HG03575 (cell line): Measurements from ENCODE around the gene NCOR2.
A peak's percentile ranks its signal among the peaks of the same experiment; 100 is the strongest.

Experiments used
- ATAC-seq: cut with Tn5 transposase; IDR thresholded peaks from one replicate; pipeline ENCODE4 v1.9.1; 2021; ENCODE audit not compliant: unreplicated experiment, insufficient number of reproducible peaks, low FRiP score; ENCODE audit errors: extremely low read depth

The NCOR2 gene

DNA sequence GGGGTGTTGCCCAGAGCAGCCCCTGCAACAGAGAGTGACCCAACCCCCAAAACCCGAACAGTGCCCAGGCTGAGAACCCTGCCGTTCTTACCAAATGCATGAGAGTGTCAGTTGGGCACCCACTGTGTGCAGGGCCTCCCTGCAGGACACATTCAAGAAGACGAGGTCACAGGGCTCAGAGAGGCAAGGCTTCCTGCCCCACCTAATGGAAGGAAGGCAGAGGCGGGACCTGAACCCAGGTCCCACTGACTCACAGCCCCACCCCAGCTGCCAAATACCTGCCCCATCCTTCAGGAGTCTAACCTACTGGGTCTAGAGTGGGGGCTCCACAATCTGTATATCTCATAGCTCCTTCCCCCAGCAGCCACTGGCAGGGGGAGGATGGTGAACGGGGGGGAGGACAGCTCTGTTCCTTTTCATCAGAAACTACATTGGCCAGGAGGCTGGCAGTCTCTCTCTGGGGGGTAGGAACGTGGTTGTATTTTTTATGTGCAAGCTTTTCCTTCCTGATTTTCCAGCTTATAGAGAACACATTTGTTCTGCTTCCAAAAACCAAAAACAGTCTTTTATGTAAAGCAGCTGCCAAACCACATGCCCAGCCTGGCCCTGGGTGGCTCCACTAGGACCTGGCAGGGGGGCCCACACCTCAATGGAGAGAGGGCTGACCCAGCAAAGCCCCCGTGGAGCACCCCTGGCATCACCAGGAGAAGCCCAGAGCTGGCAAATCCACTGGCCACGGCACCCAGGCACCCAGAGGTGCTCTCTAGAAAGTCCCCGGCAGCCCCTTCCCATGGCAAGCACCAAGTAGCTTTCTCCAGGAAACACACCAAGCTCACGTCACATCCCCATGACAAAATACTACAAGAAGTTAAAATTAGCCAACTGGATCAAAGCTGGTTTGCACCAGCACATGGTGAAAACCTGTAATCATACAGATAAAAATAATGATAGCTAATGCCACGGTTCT, 17.0 kb downstream of the NCOR2 start:
- ATAC-seq: no peak

GRCh38 chr12:124549629-124550028, 17.8 kb downstream of the NCOR2 start:
- no peak for ATAC-seq

GRCh38 chr12:124548854-124549378, 18.5 kb downstream of the NCOR2 start:
- no peak for ATAC-seq

DNA sequence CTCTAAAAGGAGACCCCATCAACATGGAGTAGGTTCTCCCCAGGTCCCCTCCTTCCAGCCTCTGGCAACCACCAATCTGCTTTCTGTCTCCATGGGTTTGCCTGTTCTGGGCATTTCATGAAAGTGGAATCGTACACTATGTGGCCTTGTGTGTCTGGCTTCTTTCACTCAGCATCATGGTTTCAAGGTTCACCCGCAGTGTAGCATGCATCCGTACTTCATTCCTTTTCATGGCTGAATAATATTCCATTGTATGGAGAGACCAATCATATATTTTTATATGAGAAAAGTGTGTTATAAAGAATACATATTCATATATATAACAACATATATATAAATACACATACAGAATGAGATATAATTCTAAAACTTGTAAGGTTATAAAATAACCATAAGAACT, 19.8 kb downstream of the NCOR2 start:
- ATAC-seq: no peak

DNA sequence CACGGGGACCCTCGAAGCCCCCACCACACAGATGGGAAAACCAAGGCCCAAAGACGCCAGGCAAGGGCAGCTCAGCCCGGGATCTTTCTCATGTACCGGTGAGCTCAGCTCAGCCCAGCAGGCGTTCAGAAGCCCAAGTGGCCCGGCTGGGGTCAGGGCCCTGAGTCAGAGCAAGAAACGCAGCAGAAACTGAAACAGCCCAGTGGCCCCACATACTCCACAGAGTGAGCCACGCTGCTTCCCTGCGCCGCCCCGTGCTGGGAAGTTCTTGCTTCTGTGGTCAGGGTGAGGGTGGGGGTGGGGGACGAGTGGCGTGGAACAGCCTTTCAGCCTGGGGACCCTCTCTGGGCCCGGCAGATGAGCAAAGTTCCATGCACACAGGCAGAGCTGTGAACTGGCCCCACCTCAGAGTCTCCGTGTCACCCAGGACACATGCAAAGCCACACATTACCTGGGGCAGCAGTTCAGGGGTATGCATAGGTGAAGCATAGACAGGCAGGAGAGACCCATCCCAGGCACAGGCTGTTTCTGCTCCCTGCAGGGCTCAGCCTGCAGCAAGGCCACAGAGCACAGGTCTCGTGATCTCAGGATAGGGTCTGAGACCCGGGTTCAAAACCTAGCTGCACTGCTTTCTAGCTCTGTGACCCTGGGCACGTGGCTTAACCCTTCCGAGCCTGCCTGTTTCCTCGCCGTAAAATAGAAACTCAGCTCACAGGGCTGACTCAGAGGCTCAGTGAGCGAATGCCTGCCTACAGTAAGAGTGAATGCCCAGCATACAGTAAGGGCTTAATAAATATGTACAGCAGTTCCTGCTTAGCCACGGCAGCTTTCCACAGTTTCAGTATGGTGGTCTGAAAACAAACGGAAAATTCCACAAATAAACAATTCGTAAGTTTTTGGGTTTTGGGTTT, 21.6 kb downstream of the NCOR2 start:
- ATAC-seq: peak; percentile 63

DNA sequence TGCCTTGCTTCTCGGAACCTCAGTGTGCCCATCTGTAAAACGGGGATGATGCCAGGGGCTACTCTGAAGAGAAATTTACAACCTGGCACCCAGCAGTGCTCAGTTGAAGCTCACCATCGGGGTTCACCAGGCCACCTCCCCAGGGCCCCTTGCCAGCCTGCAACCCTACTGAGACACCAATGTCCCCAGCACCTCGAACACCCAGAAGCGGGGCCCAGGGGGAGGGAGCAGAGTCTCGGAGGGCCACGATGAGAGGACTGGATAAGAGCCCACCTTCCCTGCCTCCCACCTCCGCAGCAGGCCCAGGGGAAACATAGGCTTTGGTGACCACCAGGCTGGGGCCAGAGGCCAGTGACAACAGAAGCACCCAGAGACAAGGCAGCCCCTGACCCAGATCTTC, 22.4 kb downstream of the NCOR2 start:
- no peak for ATAC-seq

- ATAC-seq: no peak
Measured at GRCh38 chr12:124544311-124544970, 23.0 kb downstream of the NCOR2 start.

DNA sequence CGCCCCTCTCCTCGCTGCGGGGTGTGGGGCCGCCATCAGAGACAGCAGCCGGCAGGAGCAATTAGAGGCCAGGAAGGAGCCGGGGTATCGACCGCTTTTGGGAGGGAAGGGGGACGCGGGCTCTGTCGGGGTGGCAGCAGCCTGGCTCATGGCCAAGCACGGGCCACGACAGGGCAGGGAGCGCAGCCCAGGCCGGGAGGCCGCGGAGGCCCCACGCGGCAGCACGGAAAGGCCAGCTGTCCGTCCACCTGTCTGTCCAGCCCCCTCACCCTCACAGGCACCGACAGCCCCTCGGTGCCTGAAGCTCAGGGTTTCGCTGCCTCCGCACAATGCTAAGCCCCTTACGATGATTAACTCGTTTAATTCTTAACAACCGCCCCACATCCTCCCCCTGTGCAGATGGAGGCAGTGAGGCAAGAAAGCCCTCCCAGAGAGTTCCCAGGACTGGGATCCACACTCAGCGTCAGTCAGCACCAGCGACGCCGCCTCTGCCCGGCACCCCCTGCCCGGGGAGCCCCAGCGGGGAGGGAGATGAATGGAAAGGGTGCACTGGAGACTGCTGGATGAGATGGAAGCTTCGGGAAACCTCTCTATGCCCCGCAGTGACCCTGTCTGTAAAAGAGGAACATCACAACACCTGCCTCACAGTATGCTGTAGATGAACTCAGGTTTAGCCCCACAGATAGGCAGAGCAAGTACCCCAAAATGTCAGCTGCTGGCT, 23.7 kb downstream of the NCOR2 start:
- ATAC-seq: no peak

GRCh38 chr12:124543052-124543589, 24.3 kb downstream of the NCOR2 start:
- no peak for ATAC-seq

GRCh38 chr12:124542021-124542949, 25.1 kb downstream of the NCOR2 start:
- ATAC-seq: no peak

GRCh38 chr12:124541322-124541721, 26.1 kb downstream of the NCOR2 start:
- no peak for ATAC-seq

DNA sequence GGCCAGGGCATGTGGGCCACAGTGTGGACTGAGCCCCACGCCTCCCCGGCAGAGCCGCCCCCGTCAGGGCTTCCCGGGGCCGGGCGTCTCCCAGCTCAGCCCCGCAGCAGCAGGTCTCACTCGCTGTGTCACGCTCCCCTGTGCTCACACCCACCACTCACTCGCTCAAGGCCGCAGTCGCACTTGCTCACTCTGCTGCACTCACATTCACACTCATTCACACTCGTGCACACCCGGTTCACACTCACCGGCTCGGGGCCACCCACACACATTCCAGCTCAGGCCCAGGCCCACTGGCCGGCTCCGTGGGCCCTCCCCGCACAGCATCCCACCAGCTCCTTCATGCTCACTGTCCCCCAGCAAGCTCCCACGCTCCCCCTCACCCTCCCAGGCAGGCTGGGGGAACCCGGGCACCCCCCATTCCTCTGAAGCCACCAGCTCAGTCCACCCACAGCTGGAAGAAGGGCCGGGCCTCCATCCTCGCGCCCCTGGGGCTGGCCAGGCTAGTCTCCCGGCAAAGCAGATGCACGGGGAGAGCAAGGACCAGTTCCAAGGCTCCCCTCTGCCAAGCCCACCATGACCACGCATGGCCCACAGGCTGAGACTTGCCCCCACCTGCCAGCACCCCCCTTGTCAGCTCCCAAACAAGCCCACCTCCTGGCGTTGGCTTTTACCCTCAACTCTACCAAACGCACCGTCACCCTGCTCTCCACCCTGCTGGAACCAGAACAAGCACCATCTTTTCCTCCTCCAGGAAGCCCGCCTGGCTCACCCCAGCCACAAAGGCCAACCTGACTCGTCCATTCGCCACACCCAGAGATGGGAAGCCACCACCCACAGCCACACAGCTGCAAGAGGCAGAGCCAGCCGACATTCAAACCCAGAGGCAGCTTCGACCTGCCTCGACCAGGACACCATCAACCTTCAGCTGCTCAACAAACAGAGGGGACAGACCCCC, 28.0 kb downstream of the NCOR2 start:
- no peak for ATAC-seq

DNA sequence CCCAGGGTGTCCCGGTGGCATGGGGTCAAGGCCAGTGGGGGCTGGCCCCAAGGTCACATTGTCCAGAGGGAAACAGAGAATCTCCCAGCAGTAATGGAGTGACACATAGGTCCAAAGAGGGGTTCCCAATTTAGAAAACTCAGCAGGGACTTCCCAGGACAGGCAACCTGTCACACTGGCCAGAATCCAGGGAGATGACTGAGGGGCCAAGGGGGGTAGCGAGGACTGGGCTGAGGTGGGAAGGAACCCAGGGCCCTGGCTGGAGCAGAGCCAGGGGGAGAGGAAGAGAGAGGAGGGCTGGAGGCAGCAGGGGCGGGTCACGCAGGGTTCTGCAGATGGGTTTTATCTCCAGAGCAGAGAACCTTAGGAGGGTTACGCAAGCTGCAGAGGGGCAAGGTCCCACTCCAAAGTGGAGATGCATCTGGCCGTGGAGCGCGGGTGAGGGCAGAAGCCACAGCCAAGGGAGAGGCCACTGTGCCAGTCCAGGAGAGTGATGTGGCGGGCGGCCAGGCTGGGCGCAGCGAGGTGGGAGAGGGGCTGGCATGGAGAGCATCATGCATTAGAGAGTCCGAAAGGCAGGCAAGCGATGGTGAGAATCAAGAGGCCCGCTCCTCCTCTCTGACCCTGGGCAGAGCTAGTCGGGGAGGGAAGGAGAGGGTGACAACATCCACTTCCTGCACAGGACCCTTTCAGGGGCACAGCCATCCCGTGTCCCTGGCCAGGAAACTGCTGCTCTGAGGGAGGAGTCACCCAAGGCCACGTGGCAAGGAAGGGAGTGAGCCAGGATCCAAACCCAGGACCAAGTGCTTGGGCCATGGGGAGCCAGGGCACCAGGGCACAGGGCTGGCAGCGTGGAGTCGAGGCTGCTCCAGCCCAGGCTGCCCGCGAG, 29.0 kb downstream of the NCOR2 start:
- no peak for ATAC-seq

- ATAC-seq: no peak
Measured at GRCh38 chr12:124537525-124538193, 29.8 kb downstream of the NCOR2 start.

DNA sequence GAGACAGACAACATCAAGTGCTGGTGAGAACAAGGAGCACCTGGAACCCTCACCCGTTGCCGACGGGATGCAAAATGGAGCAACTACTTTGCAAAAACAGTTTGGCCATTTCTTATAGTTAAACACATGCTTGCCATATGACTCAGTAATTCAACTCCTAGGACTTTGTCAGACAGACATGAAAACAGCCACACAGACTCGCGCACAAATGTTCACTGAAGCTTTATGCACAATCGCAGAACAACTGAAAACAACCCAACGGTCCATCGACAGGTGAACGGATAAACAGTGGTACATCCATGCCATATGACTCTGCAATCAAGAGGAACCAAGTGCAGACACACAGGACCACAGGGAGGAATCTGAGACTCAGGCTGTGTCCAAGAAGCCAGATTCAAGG, 30.8 kb downstream of the NCOR2 start:
- ATAC-seq: no peak
